SIG-M5 treated with dmso at 0.1 percent for 504 hours (cell line): ENCODE results near the gene CNPY2.

ENCODE experiments used
- DNase-seq: peaks from one replicate; lab custom pipeline; 2025; ENCODE audit not compliant: unreplicated experiment; lab: John Stamatoyannopoulos, UW

The CNPY2 gene

GRCh38 chr12:56260921-56261320 is 54.9 kb downstream of the CNPY2 start:
- DNase-seq = no peak

- no peak for DNase-seq
Measured at GRCh38 chr12:56260380-56260779, 55.4 kb downstream of the CNPY2 start.
